IMR-90 (cell line): ENCODE data around the gene PRDM9. TPM values are rescaled to one million over a fixed set of nuclear protein-coding genes. Genes with fewer than 3 reads are reported as not detected.

Source experiments
- ATAC-seq: fragments of 200-7000 bp; cut with Tn5 transposase; 2 replicates; pipeline ENCODE4 v1.9.1; 2020; ENCODE audit warnings: low read depth, mild to moderate bottlenecking, moderate library complexity
- BruUV-seq: library from RNA; stranded (reverse); fragments of 400-500 nt; replicated peaks from 2 replicates; lab custom pipeline; 2021; lab: Mats Ljungman, UMichigan
- CTCF ChIA-PET: fragments of 300-600 bp; formaldehyde crosslinking; extraction: SDS; loops from one replicate; lab custom pipeline; 2021; ENCODE audit warnings: antibody characterized with exemption; lab: Yijun Ruan, JAX
- POLR2A ChIA-PET: fragments of 300-600 bp; sonication (Branson Sonifier 250); formaldehyde crosslinking; loops from one replicate; lab custom pipeline; 2022; ENCODE audit warnings: antibody characterized with exemption; ENCODE audit not compliant: unreplicated experiment; lab: Charles Lee
- DNase-seq: peaks from one replicate; pipeline ENCODE4 v3.0.0; 2013
- H2AFZ ChIP-seq: replicated peaks from 2 replicates; pipeline ENCODE3; 2013; ENCODE audit warnings: low read length, mild to moderate bottlenecking; ENCODE audit not compliant: poor library complexity
- H2AK5ac ChIP-seq: 2 replicates; pipeline ENCODE4 v1.6.1; 2013; ENCODE audit warnings: low read depth, low read length, inconsistent platforms
- H2AK9ac ChIP-seq: replicated peaks from 2 replicates; pipeline ENCODE3; 2013; ENCODE audit warnings: mild to moderate bottlenecking, low read depth, low read length, moderate library complexity; ENCODE audit not compliant: poor library complexity
- H2BK120ac ChIP-seq: 2 replicates; pipeline ENCODE4 v1.6.1; 2013; ENCODE audit warnings: low read depth, low read length, inconsistent platforms
- H2BK15ac ChIP-seq: 3 replicates; pipeline ENCODE4 v1.6.1; 2013; ENCODE audit warnings: low read depth, low read length, inconsistent platforms
- H2BK20ac ChIP-seq: 2 replicates; pipeline ENCODE4 v1.6.1; 2013; ENCODE audit warnings: low read depth, mild to moderate bottlenecking, inconsistent platforms, low read length, moderate library complexity
- H2BK5ac ChIP-seq: 2 replicates; pipeline ENCODE4 v1.6.1; 2013; ENCODE audit warnings: mild to moderate bottlenecking, low read depth, low read length, inconsistent platforms; ENCODE audit not compliant: poor library complexity, severe bottlenecking
- H3K14ac ChIP-seq: replicated peaks from 2 replicates; pipeline ENCODE4 v1.6.1; 2013; ENCODE audit warnings: low read depth, low read length, inconsistent platforms
- H3K18ac ChIP-seq: 2 replicates; pipeline ENCODE4 v1.6.1; 2013; ENCODE audit warnings: low read depth, low read length, control low read depth
- H3K23ac ChIP-seq: 2 replicates; pipeline ENCODE4 v1.6.1; 2013; ENCODE audit warnings: low read depth, low read length, inconsistent platforms
- H3K27ac ChIP-seq: 2 replicates; pipeline ENCODE4 v1.5.1; 2013; ENCODE audit warnings: mild to moderate bottlenecking, control low read depth, low read length; ENCODE audit not compliant: insufficient read depth
- H3K27me3 ChIP-seq: 2 replicates; pipeline ENCODE4 v1.6.1; 2013; ENCODE audit warnings: low read length; ENCODE audit not compliant: control insufficient read depth, insufficient read depth
- H3K36me3 ChIP-seq: 2 replicates; pipeline ENCODE4 v1.6.1; 2013; ENCODE audit warnings: low read length, mixed read lengths; ENCODE audit not compliant: control insufficient read depth, insufficient read depth
- H3K4ac ChIP-seq: 2 replicates; pipeline ENCODE4 v1.6.1; 2013; ENCODE audit warnings: low read depth, low read length, inconsistent platforms
- H3K4me1 ChIP-seq: 2 replicates; pipeline ENCODE4 v1.6.1; 2013; ENCODE audit warnings: low read length, mixed read lengths; ENCODE audit not compliant: control insufficient read depth, insufficient read depth
- H3K4me2 ChIP-seq: 2 replicates; pipeline ENCODE4 v1.6.1; 2013; ENCODE audit warnings: low read depth, mild to moderate bottlenecking, control low read depth, low read length, moderate library complexity
- H3K4me3 ChIP-seq: 2 replicates; pipeline ENCODE4 v1.5.1; 2013; ENCODE audit warnings: low read depth, mild to moderate bottlenecking, control low read depth, low read length, moderate library complexity; ENCODE audit not compliant: insufficient read depth
- H3K56ac ChIP-seq: 2 replicates; pipeline ENCODE4 v1.6.1; 2013; ENCODE audit warnings: low read length, inconsistent platforms; ENCODE audit not compliant: insufficient read depth; ENCODE audit errors: extremely low read depth
- H3K79me1 ChIP-seq, 2 experiments: 2 replicates each; pipeline ENCODE4 v1.6.1; 2013; ENCODE audit warnings: low read length in 2 of 2, inconsistent platforms in 1 of 2, low read depth in 1 of 2
- H3K9ac ChIP-seq: 2 replicates; pipeline ENCODE4 v1.6.1; 2013; ENCODE audit warnings: low read depth, low read length, control low read depth
- H3K9me1 ChIP-seq: 2 replicates; pipeline ENCODE4 v1.6.1; 2013; ENCODE audit warnings: low read length, inconsistent platforms; ENCODE audit not compliant: insufficient read depth
- H3K9me3 ChIP-seq: 2 replicates; pipeline ENCODE4 v1.6.1; 2013; ENCODE audit warnings: low read length; ENCODE audit not compliant: control insufficient read depth, insufficient read depth
- H4K20me1 ChIP-seq: 2 replicates; pipeline ENCODE4 v1.6.1; 2013; ENCODE audit warnings: low read length, inconsistent platforms; ENCODE audit not compliant: insufficient read depth
- H4K5ac ChIP-seq: 2 replicates; pipeline ENCODE4 v1.6.1; 2013; ENCODE audit warnings: mild to moderate bottlenecking, low read depth, low read length, control low read depth
- H4K8ac ChIP-seq, 2 experiments: 2 replicates each; pipeline ENCODE4 v1.6.1; 2013; ENCODE audit warnings: low read depth in 2 of 2, low read length in 2 of 2, control low read depth in 1 of 2, inconsistent platforms in 1 of 2
- H4K91ac ChIP-seq: 2 replicates; pipeline ENCODE4 v1.6.1; 2013; ENCODE audit warnings: low read depth, low read length, inconsistent platforms; ENCODE audit not compliant: insufficient read depth
- BHLHE40 ChIP-seq: fragments of 150-350 bp; IDR thresholded peaks from 2 replicates; pipeline ENCODE4 v1.6.1; 2016; ENCODE audit warnings: mild to moderate bottlenecking, low read depth, low read length
- CEBPB ChIP-seq: IDR thresholded peaks from 2 replicates; pipeline ENCODE4 v1.6.1; 2012; ENCODE audit warnings: low read depth, low read length, improper control_type of control experiment
- CHD1 ChIP-seq: IDR thresholded peaks from 2 replicates; pipeline ENCODE4 v1.6.1; 2012; ENCODE audit warnings: low read depth, low read length, improper control_type of control experiment
- FOS ChIP-seq: fragments of 150-350 bp; IDR thresholded peaks from 2 replicates; pipeline ENCODE4 v1.6.1; 2016; ENCODE audit warnings: low read depth, low read length
- MAFK ChIP-seq: IDR thresholded peaks from 2 replicates; pipeline ENCODE4 v1.6.1; 2012; ENCODE audit warnings: low read depth, low read length, improper control_type of control experiment
- MAZ ChIP-seq: IDR thresholded peaks from 2 replicates; pipeline ENCODE4 v1.6.1; 2012; ENCODE audit warnings: low read depth, mild to moderate bottlenecking, low read length, improper control_type of control experiment, moderate library complexity, borderline replicate concordance
- MXI1 ChIP-seq: IDR thresholded peaks from 2 replicates; pipeline ENCODE4 v1.6.1; 2012; ENCODE audit warnings: low read depth, mild to moderate bottlenecking, low read length, moderate library complexity, borderline replicate concordance
- NFE2L2 ChIP-seq: fragments of 150-350 bp; IDR thresholded peaks from 2 replicates; pipeline ENCODE4 v1.6.1; 2016; ENCODE audit warnings: low read depth, mild to moderate bottlenecking, low read length
- POLR2A ChIP-seq: IDR thresholded peaks from 2 replicates; pipeline ENCODE4 v1.6.1; 2012; ENCODE audit warnings: mild to moderate bottlenecking, low read depth, low read length
- RAD21 ChIP-seq: IDR thresholded peaks from 2 replicates; pipeline ENCODE4 v1.6.1; 2012; ENCODE audit warnings: low read length, improper control_type of control experiment
- RCOR1 ChIP-seq: IDR thresholded peaks from 2 replicates; pipeline ENCODE4 v1.6.1; 2012; ENCODE audit warnings: mild to moderate bottlenecking, low read length, improper control_type of control experiment; ENCODE audit not compliant: insufficient replicate concordance
- RFX5 ChIP-seq: IDR thresholded peaks from 2 replicates; pipeline ENCODE4 v1.8.0; 2012; ENCODE audit warnings: low read depth, mild to moderate bottlenecking, low read length, moderate library complexity
- SMC3 ChIP-seq: fragments of 150-350 bp; IDR thresholded peaks from 2 replicates; pipeline ENCODE4 v1.6.1; 2016; ENCODE audit warnings: low read depth, mild to moderate bottlenecking, antibody characterized with exemption, low read length, moderate library complexity
- WGBS, 2 experiments: methylation state at CpG; one replicate each; pipeline versions ENCODE4 v1.1.5 to v1.1.7; 2013; ENCODE audit warnings: missing lambda C conversion rate in 2 of 2; ENCODE audit not compliant: insufficient read length in 1 of 2; ENCODE audit errors: extremely low coverage in 2 of 2; 5-methylcytosine and 5-hydroxymethylcytosine counted together
- dilution Hi-C: fragments of 300-500 bp; cut with HindIII; formaldehyde crosslinking; loops from one replicate; pipeline ENCODE4 v1.14.3; 2018; ENCODE audit warnings: low sequenced_read_pairs; ENCODE audit not compliant: unreplicated experiment
- in situ Hi-C: fragments of 300-500 bp; cut with MboI; formaldehyde crosslinking; loops from 3 replicates; pipeline ENCODE4 v1.14.3; 2019; ENCODE audit warnings: low sequenced_read_pairs, inconsistent platforms, mixed read lengths
- intact Hi-C: fragments of 100-400 bp; cut with micrococcal nuclease; formaldehyde crosslinking; loops from 2 replicates; pipeline ENCODE4 v1.10.0; 2022
- polyA plus RNA-seq, 3 experiments: library from polyadenylated mRNA; depleted of rRNA; stranded (reverse); fragments of >200 nt; gene quantifications; 2 replicates each; pipeline ENCODE4 v1.2.3, GENCODE V29; 2012; ENCODE audit warnings: low replicate concordance in 1 of 3
- total RNA-seq: library from RNA; depleted of rRNA; stranded (reverse); fragments of >200 nt; gene quantifications from 2 replicates; pipeline ENCODE4 v1.2.3, GENCODE V29; 2012
- TF ChIP-seq, protein P1 (sequence below): fragments of 150-350 bp; IDR thresholded peaks from 2 replicates; pipeline ENCODE4 v1.6.1; 2017; ENCODE audit warnings: mild to moderate bottlenecking, antibody characterized with exemption, low read length, low read depth
- TF ChIP-seq, protein P2 (sequence below): conservative IDR thresholded peaks from 2 replicates; pipeline ENCODE4 v1.5.1; 2012; ENCODE audit warnings: mild to moderate bottlenecking, low read depth, low read length, improper control_type of control experiment
- TF ChIP-seq, protein P3 (sequence below): fragments of 150-350 bp; IDR thresholded peaks from 2 replicates; pipeline ENCODE4 v1.6.1; 2016; ENCODE audit warnings: low read depth, mild to moderate bottlenecking, low read length, moderate library complexity, borderline replicate concordance

Gene PRDM9
- total and polyA plus RNA-seq, 2 of the 4 experiments (the other 2 are of a cell fraction): not detected

DNA sequence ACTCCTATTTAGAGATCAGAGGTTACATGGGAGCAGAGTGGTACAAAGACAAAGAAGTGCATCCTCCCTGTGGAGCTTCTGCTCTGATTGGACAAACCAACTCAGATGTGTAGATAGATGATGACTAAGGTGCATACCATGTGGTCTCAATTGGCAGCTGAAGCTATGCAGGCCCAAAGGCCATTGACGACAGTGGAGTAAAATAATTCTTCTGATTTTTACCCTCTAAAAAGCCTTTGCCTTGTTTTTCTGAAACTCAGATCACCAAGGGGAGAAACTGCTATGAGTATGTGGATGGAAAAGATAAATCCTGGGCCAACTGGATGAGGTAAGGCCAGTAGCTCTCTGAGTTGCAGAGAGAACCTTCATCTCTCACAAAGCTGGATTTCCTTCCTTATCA, 15.6 kb downstream of the PRDM9 start:
- no peak overlapping the region for H4K8ac ChIP-seq
- H3K4me2 ChIP-seq: no peak overlapping the region
- CTCF ChIA-PET: no interaction called here
- peaks cover 2% of the 10 kb centered on the region; the same call in 1 of the 2 replicates for H3K9me3 ChIP-seq
- H2BK15ac ChIP-seq: no peak overlapping the region
- H3K27ac ChIP-seq: no peak overlapping the region
- H3K23ac ChIP-seq: no peak overlapping the region
- H2BK5ac ChIP-seq: no peak overlapping the region
- H3K9ac ChIP-seq: no peak overlapping the region
- no peak for TF ChIP-seq NFE2L2
- TF ChIP-seq, protein P1, sequence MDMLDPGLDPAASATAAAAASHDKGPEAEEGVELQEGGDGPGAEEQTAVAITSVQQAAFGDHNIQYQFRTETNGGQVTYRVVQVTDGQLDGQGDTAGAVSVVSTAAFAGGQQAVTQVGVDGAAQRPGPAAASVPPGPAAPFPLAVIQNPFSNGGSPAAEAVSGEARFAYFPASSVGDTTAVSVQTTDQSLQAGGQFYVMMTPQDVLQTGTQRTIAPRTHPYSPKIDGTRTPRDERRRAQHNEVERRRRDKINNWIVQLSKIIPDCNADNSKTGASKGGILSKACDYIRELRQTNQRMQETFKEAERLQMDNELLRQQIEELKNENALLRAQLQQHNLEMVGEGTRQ: no peak
- TF ChIP-seq, protein P2, sequence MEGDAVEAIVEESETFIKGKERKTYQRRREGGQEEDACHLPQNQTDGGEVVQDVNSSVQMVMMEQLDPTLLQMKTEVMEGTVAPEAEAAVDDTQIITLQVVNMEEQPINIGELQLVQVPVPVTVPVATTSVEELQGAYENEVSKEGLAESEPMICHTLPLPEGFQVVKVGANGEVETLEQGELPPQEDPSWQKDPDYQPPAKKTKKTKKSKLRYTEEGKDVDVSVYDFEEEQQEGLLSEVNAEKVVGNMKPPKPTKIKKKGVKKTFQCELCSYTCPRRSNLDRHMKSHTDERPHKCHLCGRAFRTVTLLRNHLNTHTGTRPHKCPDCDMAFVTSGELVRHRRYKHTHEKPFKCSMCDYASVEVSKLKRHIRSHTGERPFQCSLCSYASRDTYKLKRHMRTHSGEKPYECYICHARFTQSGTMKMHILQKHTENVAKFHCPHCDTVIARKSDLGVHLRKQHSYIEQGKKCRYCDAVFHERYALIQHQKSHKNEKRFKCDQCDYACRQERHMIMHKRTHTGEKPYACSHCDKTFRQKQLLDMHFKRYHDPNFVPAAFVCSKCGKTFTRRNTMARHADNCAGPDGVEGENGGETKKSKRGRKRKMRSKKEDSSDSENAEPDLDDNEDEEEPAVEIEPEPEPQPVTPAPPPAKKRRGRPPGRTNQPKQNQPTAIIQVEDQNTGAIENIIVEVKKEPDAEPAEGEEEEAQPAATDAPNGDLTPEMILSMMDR: no peak
- TF ChIP-seq MAZ: no peak
- no peak for TF ChIP-seq FOS
- TF ChIP-seq MXI1: no peak
- no peak for TF ChIP-seq RFX5
- no peak for TF ChIP-seq MAFK
- no peak for TF ChIP-seq SMC3
- no peak for TF ChIP-seq RAD21
- TF ChIP-seq, protein P3, sequence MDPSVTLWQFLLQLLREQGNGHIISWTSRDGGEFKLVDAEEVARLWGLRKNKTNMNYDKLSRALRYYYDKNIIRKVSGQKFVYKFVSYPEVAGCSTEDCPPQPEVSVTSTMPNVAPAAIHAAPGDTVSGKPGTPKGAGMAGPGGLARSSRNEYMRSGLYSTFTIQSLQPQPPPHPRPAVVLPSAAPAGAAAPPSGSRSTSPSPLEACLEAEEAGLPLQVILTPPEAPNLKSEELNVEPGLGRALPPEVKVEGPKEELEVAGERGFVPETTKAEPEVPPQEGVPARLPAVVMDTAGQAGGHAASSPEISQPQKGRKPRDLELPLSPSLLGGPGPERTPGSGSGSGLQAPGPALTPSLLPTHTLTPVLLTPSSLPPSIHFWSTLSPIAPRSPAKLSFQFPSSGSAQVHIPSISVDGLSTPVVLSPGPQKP: no peak
- no peak for TF ChIP-seq CHD1
- no peak for TF ChIP-seq CEBPB
- no peak for TF ChIP-seq BHLHE40
- no peak for TF ChIP-seq POLR2A
- no peak for TF ChIP-seq RCOR1
- intact Hi-C loops (no loop called here), dilution Hi-C loops (no loop called here), in situ Hi-C loops (no loop called here)
- BruUV-seq: no TSS peak
- H3K4me1 ChIP-seq: no peaks in the 10 kb centered on the region
- no peaks in the 10 kb centered on the region for H3K79me1 ChIP-seq
- no peak overlapping the region for H2AFZ ChIP-seq
- POLR2A ChIA-PET: no interaction called here
- H4K91ac ChIP-seq: no peak overlapping the region
- H2AK5ac ChIP-seq: no peak overlapping the region
- WGBS, 2 experiments: no CpG with 5 or more reads among the region's 1 CpG
- H3K4ac ChIP-seq: no peak overlapping the region
- no peak overlapping the region for H3K56ac ChIP-seq
- H2BK20ac ChIP-seq: no peak overlapping the region
- H2BK120ac ChIP-seq: no peak overlapping the region
- H3K36me3 ChIP-seq: no peaks in the 10 kb centered on the region
- DNase-seq (no peak), ATAC-seq (no peak)
- H3K14ac ChIP-seq: no peak overlapping the region
- H2AK9ac ChIP-seq: no peak overlapping the region
- no peaks in the 10 kb centered on the region for H3K27me3 ChIP-seq
- no peaks in the 10 kb centered on the region for H4K20me1 ChIP-seq
- no peak overlapping the region for H4K5ac ChIP-seq
- H3K4me3 ChIP-seq: no peak overlapping the region
- H3K9me1 ChIP-seq: no peaks in the 10 kb centered on the region
- no peak overlapping the region for H3K18ac ChIP-seq
